Mucosa of descending colon (tissue), 3 donors: Measurements from ENCODE around the gene PHF2. TPM values are rescaled to one million over a fixed set of nuclear protein-coding genes. Genes with fewer than 3 reads are reported as not detected.

ENCODE experiments used
- ATAC-seq: fragments of 200-7000 bp; cut with Tn5 transposase; one replicate; pipeline ENCODE4 v1.9.1; 2020; ENCODE audit warnings: mild to moderate bottlenecking, moderate library complexity
- DNase-seq, 3 donors: peaks; one replicate each; pipeline ENCODE4 v3.0.0-alpha.2; 2020
- H3K36me3 ChIP-seq: fragments of 200-600 bp; one replicate; pipeline ENCODE4 v1.8.0; 2021; ENCODE audit warnings: low read depth, mild to moderate bottlenecking
- H3K4me1 ChIP-seq: fragments of 200-600 bp; one replicate; pipeline ENCODE4 v1.8.0; 2021; ENCODE audit warnings: low read depth, mild to moderate bottlenecking
- H3K4me3 ChIP-seq: fragments of 200-600 bp; one replicate; pipeline ENCODE4 v1.8.0; 2021; ENCODE audit warnings: mild to moderate bottlenecking
- H3K9me3 ChIP-seq: fragments of 200-600 bp; one replicate; pipeline ENCODE4 v1.8.0; 2021; ENCODE audit warnings: mild to moderate bottlenecking
- intact Hi-C, 2 donors: fragments of 100-400 bp; cut with DNase I in 1 of 2; cut with micrococcal nuclease in 1 of 2; formaldehyde crosslinking; loops; one replicate each; pipeline versions ENCODE4 v1.11.0 to v1.11.1; 2022; cut with DNase I, micrococcal nuclease
- long read RNA-seq, 2 donors: library from polyadenylated mRNA; unstranded; transcript quantifications; one replicate each; pipeline ENCODE4 v2.0.0, GENCODE V29; 2019 to 2021
- total RNA-seq, 3 donors: library from RNA; stranded (reverse); fragmentation: NEBNext Ultra II Directional in 2 of 3; extraction: Animal tissue kit (Norgen Biotek cat#: 25700) in 2 of 3; gene quantifications; one replicate each; pipeline versions ENCODE4 v1.2.1 to v1.2.4, GENCODE V29; 2021 to 2023
- TF ChIP-seq, protein P1 (sequence below): fragments of 200-600 bp; IDR thresholded peaks from one replicate; pipeline ENCODE4 v1.8.0; 2022; ENCODE audit warnings: antibody characterized with exemption, mild to moderate bottlenecking
- donor health status: DM: no; HTN: no; CAD: no; lungs with moderate emphysema.
- donor health status: DM: no; HTN: no; CAD: no.
- donor health status: DM: no; HTN: yes; CAD: no.

PHF2 gene
- 10 to 100 TPM; 19.1 to 42.9 (median 21.7) TPM for total RNA-seq
- long read RNA-seq, donor 1, partial matches to known transcripts: 24 of 28 reads
- long read RNA-seq, donor 1, other reads (novel, unspliced or antisense): 4 of 28 reads
- long read RNA-seq, donor 2, partial matches to known transcripts: 2 of 4 reads
- long read RNA-seq, donor 2, other reads (novel, unspliced or antisense): 2 of 4 reads

- no peak for DNase-seq
- ATAC-seq: peak; percentile 54
- TF ChIP-seq, protein P1, sequence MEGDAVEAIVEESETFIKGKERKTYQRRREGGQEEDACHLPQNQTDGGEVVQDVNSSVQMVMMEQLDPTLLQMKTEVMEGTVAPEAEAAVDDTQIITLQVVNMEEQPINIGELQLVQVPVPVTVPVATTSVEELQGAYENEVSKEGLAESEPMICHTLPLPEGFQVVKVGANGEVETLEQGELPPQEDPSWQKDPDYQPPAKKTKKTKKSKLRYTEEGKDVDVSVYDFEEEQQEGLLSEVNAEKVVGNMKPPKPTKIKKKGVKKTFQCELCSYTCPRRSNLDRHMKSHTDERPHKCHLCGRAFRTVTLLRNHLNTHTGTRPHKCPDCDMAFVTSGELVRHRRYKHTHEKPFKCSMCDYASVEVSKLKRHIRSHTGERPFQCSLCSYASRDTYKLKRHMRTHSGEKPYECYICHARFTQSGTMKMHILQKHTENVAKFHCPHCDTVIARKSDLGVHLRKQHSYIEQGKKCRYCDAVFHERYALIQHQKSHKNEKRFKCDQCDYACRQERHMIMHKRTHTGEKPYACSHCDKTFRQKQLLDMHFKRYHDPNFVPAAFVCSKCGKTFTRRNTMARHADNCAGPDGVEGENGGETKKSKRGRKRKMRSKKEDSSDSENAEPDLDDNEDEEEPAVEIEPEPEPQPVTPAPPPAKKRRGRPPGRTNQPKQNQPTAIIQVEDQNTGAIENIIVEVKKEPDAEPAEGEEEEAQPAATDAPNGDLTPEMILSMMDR: no peak
These were observed at the start of gene PHF2 for GRCh38 chr9:93576258-93577077. TSS of gene PHF2 (plus strand) at chr9:93576584. CDS start at chr9:93576774, 190 bp downstream.

GRCh38 chr9:93531374-93531773 is 45.0 kb upstream of the PHF2 start:
- Histone ChIP-seq H3K36me3 (peaks cover 8% of the 10 kb centered on the region), H3K9me3 (no peaks in the 10 kb centered on the region), H3K4me3 (no peak overlapping the region), H3K4me1 (no peaks in the 10 kb centered on the region)
- ATAC-seq (peak; percentile 73), DNase-seq (no peak)
- intact Hi-C loops: no loop called here
- TF ChIP-seq, protein P1: no peak

More at GRCh38 chr9:93576258-93577077, at the start of gene PHF2:
- intact Hi-C loops: no loop called here
- Histone ChIP-seq H3K9me3 (no peaks in the 10 kb centered on the region), H3K4me1 (peaks cover 22% of the 10 kb centered on the region), H3K36me3 (no peaks in the 10 kb centered on the region), H3K4me3 (peak within 1 kb of the TSS; percentile 74)

GRCh38 chr9:93532141-93532540 is 44.2 kb upstream of the PHF2 start:
- Histone ChIP-seq H3K9me3 (no peaks in the 10 kb centered on the region), H3K36me3 (peaks cover 8% of the 10 kb centered on the region), H3K4me3 (no peak overlapping the region), H3K4me1 (no peaks in the 10 kb centered on the region)
- no peak for ATAC-seq
- intact Hi-C loops: no loop called here
- TF ChIP-seq, protein P1: no peak
- no peak for DNase-seq

- Histone ChIP-seq H3K9me3 (no peaks in the 10 kb centered on the region), H3K4me3 (no peak overlapping the region), H3K4me1 (no peaks in the 10 kb centered on the region), H3K36me3 (peaks cover 2% of the 10 kb centered on the region)
- intact Hi-C loops: no loop called here
- TF ChIP-seq, protein P1: no peak
- ATAC-seq: peak; percentile 15
- no peak for DNase-seq
These were observed 42.5 kb upstream of the PHF2 start for GRCh38 chr9:93533863-93534262.

DNA sequence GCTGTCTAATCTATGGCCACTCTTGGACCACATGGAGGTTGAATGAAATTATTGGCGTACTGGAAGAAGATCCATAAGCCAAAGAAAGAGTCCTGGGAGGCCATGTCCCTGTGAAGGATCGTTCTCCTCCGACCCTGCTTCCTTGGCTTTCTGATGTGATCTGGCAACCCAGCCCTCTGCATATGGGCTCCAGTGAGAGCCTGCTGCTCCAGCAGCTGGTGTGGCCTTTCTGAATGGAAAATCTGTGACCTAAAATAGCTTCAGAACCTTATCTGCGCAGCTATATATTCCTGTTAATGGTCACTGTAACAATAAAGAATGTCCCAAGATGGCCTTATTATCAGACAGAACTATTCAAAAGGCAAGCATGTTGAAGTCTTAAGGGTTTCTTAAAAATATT is 40.2 kb upstream of the PHF2 start:
- Histone ChIP-seq H3K4me3 (no peak overlapping the region), H3K36me3 (no peaks in the 10 kb centered on the region), H3K4me1 (no peaks in the 10 kb centered on the region), H3K9me3 (no peaks in the 10 kb centered on the region)
- intact Hi-C loops: no loop called here
- DNase-seq (no peak), ATAC-seq (no peak)
- TF ChIP-seq, protein P1: no peak
